GM23338 (cell line): ENCODE data around the gene KRT2. TPM values are rescaled to one million over a fixed set of nuclear protein-coding genes. Genes with fewer than 3 reads are reported as not detected.

Experiments used
- ATAC-seq: fragments of 200-7000 bp; cut with Tn5 transposase; 3 replicates; pipeline ENCODE4 v1.9.1; 2020
- DNase-seq: peaks from one replicate; pipeline ENCODE4 v3.0.0-alpha.2; 2015; ENCODE audit warnings: low spot score
- H2AFZ ChIP-seq: fragments of 200-600 bp; sonication (generic); 2 replicates; pipeline ENCODE4 v1.8.0; 2016; ENCODE audit warnings: antibody characterized with exemption, mild to moderate bottlenecking, moderate library complexity
- H3F3A ChIP-seq: fragments of 200-600 bp; sonication (generic); replicated peaks from 2 replicates; pipeline ENCODE4 v1.8.0; 2017; ENCODE audit warnings: antibody characterized with exemption, mixed run types, low read depth
- H3K27ac ChIP-seq: fragments of 200-600 bp; sonication (generic); 2 replicates; pipeline ENCODE4 v1.6.1; 2016; ENCODE audit warnings: low read depth
- H3K27me3 ChIP-seq: fragments of 200-600 bp; sonication (generic); 2 replicates; pipeline ENCODE4 v1.8.0; 2016; ENCODE audit warnings: mild to moderate bottlenecking, mixed run types, moderate library complexity; ENCODE audit not compliant: insufficient read depth
- H3K36me3 ChIP-seq: fragments of 200-600 bp; sonication (generic); 2 replicates; pipeline ENCODE4 v1.8.0; 2016; ENCODE audit warnings: mild to moderate bottlenecking; ENCODE audit not compliant: insufficient read depth
- H3K4me1 ChIP-seq: fragments of 200-600 bp; sonication (generic); 2 replicates; pipeline ENCODE4 v1.8.0; 2016; ENCODE audit warnings: mild to moderate bottlenecking, moderate library complexity; ENCODE audit not compliant: insufficient read depth
- H3K4me2 ChIP-seq: fragments of 200-600 bp; sonication (generic); 2 replicates; pipeline ENCODE4 v1.7.1; 2017; ENCODE audit warnings: mixed run types
- H3K4me3 ChIP-seq: fragments of 200-600 bp; sonication (generic); 2 replicates; pipeline ENCODE4 v1.6.1; 2016; ENCODE audit warnings: mixed run types
- H3K79me2 ChIP-seq: fragments of 200-600 bp; sonication (generic); replicated peaks from 2 replicates; pipeline ENCODE4 v1.8.0; 2017; ENCODE audit warnings: mild to moderate bottlenecking; ENCODE audit not compliant: insufficient read depth
- H3K9me2 ChIP-seq: fragments of 200-600 bp; sonication (generic); 2 replicates; pipeline ENCODE4 v1.8.0; 2017; ENCODE audit not compliant: insufficient read depth
- H4K20me1 ChIP-seq: fragments of 200-600 bp; sonication (generic); replicated peaks from 2 replicates; pipeline ENCODE4 v1.8.0; 2017; ENCODE audit warnings: mild to moderate bottlenecking; ENCODE audit not compliant: insufficient read depth
- H3K27ac Mint-ChIP-seq: 2 replicates; pipeline ENCODE4 v1.8.0; 2020; ENCODE audit warnings: inconsistent platforms, mild to moderate bottlenecking, moderate library complexity, mixed read lengths
- H3K27me3 Mint-ChIP-seq: 3 replicates; pipeline ENCODE4 v1.8.0; 2022; ENCODE audit warnings: low read depth, mild to moderate bottlenecking, moderate library complexity, mixed read lengths, inconsistent platforms; ENCODE audit not compliant: insufficient read depth, poor library complexity
- H3K36me3 Mint-ChIP-seq: 3 replicates; pipeline ENCODE4 v1.8.0; 2021; ENCODE audit warnings: low read depth, mild to moderate bottlenecking, inconsistent platforms, moderate library complexity, mixed read lengths
- H3K4me1 Mint-ChIP-seq: 3 replicates; pipeline ENCODE4 v1.8.0; 2020; ENCODE audit warnings: mild to moderate bottlenecking, inconsistent platforms, mixed read lengths
- H3K4me3 Mint-ChIP-seq: 3 replicates; pipeline ENCODE4 v1.8.0; 2021; ENCODE audit warnings: moderate library complexity, mild to moderate bottlenecking, inconsistent platforms, mixed read lengths
- H3K9me3 Mint-ChIP-seq: 3 replicates; pipeline ENCODE4 v1.8.0; 2020; ENCODE audit warnings: moderate library complexity, mild to moderate bottlenecking, inconsistent platforms, mixed read lengths
- EZH2 ChIP-seq: fragments of 200-600 bp; sonication (generic); IDR thresholded peaks from one replicate; pipeline ENCODE4 v1.8.0; 2017; ENCODE audit warnings: antibody characterized with exemption, mild to moderate bottlenecking, low read depth; ENCODE audit not compliant: unreplicated experiment
- EZH2phosphoT487 ChIP-seq: fragments of 200-600 bp; sonication (generic); IDR thresholded peaks from one replicate; pipeline ENCODE4 v1.8.1; 2018; ENCODE audit warnings: antibody characterized with exemption; ENCODE audit not compliant: unreplicated experiment
- JUNB ChIP-seq: IDR thresholded peaks from one replicate; pipeline ENCODE4 v1.6.1; 2016; ENCODE audit warnings: antibody characterized with exemption; ENCODE audit not compliant: unreplicated experiment
- NANOG ChIP-seq: IDR thresholded peaks from 2 replicates; pipeline ENCODE4 v1.6.1; 2016; ENCODE audit warnings: antibody characterized with exemption, borderline replicate concordance
- POLR2AphosphoS5 ChIP-seq: IDR thresholded peaks from 2 replicates; pipeline ENCODE4 v1.6.1; 2016; ENCODE audit warnings: antibody characterized with exemption, low read depth
- ZNF114 ChIP-seq: fragments of 250-450 bp; sonication (Bioruptor Pico); IDR thresholded peaks from 2 replicates; pipeline ENCODE4 v1.5.0; 2020; ENCODE audit warnings: mild to moderate bottlenecking, moderate library complexity
- polyA plus RNA-seq: library from polyadenylated mRNA; unstranded; fragments of >200 nt; fragmentation: Nextera tagmentation; extraction: Ambion mirVana; gene quantifications from 2 replicates; pipeline ENCODE4 v1.2.1, GENCODE V29; 2016
- total RNA-seq: library from RNA; depleted of rRNA; stranded (reverse); fragments of >200 nt; shearing (Covaris generic); gene quantifications from 2 replicates; pipeline ENCODE4 v1.2.3, GENCODE V29; 2014
- TF ChIP-seq, protein P1 (sequence below): IDR thresholded peaks from one replicate; pipeline ENCODE4 v1.6.1; 2018; ENCODE audit warnings: antibody characterized with exemption; ENCODE audit not compliant: unreplicated experiment

KRT2 gene
- total and polyA plus RNA-seq, 2 experiments from 2014 or later: not detected

DNA sequence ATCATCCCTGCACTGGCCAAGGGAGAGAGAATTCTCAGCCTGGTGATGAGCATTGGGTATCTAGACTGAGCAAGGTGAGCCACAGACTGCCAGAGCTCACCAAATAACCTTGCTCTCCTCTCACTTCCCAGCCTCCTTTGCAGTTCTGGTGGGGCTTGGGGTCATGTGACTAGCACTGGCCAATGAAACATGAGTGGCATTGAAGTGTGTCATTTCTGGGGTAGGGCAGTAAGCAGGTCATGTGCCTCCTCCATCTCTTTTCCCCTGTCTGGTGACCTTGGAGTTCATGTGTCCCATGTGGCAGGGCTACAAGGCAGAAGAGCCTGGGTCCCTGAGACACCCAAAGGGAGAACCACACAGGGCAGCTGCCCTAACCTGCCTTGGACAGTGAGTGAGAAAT, 47.2 kb downstream of the KRT2 start (continued):
- TF ChIP-seq, protein P1, sequence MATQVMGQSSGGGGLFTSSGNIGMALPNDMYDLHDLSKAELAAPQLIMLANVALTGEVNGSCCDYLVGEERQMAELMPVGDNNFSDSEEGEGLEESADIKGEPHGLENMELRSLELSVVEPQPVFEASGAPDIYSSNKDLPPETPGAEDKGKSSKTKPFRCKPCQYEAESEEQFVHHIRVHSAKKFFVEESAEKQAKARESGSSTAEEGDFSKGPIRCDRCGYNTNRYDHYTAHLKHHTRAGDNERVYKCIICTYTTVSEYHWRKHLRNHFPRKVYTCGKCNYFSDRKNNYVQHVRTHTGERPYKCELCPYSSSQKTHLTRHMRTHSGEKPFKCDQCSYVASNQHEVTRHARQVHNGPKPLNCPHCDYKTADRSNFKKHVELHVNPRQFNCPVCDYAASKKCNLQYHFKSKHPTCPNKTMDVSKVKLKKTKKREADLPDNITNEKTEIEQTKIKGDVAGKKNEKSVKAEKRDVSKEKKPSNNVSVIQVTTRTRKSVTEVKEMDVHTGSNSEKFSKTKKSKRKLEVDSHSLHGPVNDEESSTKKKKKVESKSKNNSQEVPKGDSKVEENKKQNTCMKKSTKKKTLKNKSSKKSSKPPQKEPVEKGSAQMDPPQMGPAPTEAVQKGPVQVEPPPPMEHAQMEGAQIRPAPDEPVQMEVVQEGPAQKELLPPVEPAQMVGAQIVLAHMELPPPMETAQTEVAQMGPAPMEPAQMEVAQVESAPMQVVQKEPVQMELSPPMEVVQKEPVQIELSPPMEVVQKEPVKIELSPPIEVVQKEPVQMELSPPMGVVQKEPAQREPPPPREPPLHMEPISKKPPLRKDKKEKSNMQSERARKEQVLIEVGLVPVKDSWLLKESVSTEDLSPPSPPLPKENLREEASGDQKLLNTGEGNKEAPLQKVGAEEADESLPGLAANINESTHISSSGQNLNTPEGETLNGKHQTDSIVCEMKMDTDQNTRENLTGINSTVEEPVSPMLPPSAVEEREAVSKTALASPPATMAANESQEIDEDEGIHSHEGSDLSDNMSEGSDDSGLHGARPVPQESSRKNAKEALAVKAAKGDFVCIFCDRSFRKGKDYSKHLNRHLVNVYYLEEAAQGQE: no peak
- no peak for TF ChIP-seq POLR2AphosphoS5
- TF ChIP-seq NANOG: no peak
- no peak for TF ChIP-seq ZNF114

DNA sequence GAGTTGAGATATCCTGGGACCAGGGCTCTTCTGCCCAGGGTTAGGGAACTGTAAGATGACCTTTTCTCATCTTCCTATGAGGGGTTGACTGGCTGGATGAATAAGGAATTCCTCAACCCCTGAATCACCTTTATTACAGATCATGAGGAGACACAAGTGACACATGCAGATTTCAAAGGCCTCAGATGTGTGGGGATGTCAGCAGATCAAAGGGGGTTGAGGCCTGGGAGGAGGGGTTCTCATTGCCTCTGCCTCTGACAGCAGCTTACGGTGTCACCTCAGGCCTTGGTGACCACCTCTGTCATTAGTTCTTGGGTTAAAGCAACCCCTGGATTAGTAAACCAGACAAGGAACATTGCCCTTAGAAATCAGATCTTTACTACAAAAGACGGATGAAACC, 48.7 kb downstream of the KRT2 start:
- no peak overlapping the region for H3K27ac ChIP-seq
- H3K36me3 Mint-ChIP-seq: no peaks in the 10 kb centered on the region
- H3F3A ChIP-seq: no peaks in the 10 kb centered on the region
- peaks cover 14% of the 10 kb centered on the region for H3K27me3 Mint-ChIP-seq
- no peak overlapping the region for H3K4me3 Mint-ChIP-seq
- peaks cover 24% of the 10 kb centered on the region for H3K27me3 ChIP-seq
- no peaks in the 10 kb centered on the region for H3K79me2 ChIP-seq
- TF ChIP-seq, protein P1: no peak
- TF ChIP-seq EZH2phosphoT487 (no peak), POLR2AphosphoS5 (no peak), EZH2 (no peak)
- no peaks in the 10 kb centered on the region for H3K36me3 ChIP-seq
- H3K9me2 ChIP-seq: 0 out of 2 replicates have a peak, but pooled peaks cover 5% of the 10 kb centered on the region
- no peaks in the 10 kb centered on the region for H3K4me1 Mint-ChIP-seq
- H3K9me3 Mint-ChIP-seq: no peaks in the 10 kb centered on the region; the same call in 2 of the 3 replicates
- H3K27ac Mint-ChIP-seq: no peak overlapping the region
- DNase-seq (no peak), ATAC-seq (no peak)
- H3K4me2 ChIP-seq: no peak overlapping the region
- H3K4me3 ChIP-seq: no peak overlapping the region
- no peak overlapping the region for H2AFZ ChIP-seq
- no peaks in the 10 kb centered on the region for H3K4me1 ChIP-seq
- no peaks in the 10 kb centered on the region for H4K20me1 ChIP-seq

DNA sequence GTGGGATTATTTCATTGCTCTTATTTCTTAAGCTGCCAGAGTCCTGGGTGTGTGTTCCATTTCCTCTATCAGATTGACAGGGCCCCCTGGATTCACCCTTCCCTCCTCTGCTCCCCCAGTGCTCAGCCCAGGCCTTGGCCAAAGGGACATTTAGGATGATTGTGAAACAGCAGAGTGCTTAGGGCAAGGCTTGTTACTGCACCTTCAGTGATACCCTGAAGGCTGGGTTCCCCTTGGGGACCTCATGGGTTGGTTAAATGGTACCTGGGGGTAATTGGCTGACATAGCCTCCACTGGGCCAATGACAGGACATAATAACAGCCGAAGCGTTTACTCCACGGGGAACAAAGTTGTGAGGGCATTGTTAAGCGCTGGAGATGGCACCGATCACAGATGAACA, 49.5 kb downstream of the KRT2 start:
- TF ChIP-seq, protein P1: no peak
- TF ChIP-seq JUNB: no peak
- TF ChIP-seq NANOG: no peak
- Histone ChIP-seq H3K4me3 (no peak overlapping the region), H3K27ac (no peak overlapping the region), H3K27me3 (peaks cover 24% of the 10 kb centered on the region), H3K4me2 (no peak overlapping the region), H3K9me2 (0 out of 2 replicates have a peak, but pooled peaks cover 5% of the 10 kb centered on the region), H3K36me3 (no peaks in the 10 kb centered on the region), H3F3A (no peaks in the 10 kb centered on the region), H4K20me1 (no peaks in the 10 kb centered on the region), H3K4me1 (no peaks in the 10 kb centered on the region), H3K79me2 (no peaks in the 10 kb centered on the region), H2AFZ (no peak overlapping the region)
- Mint-ChIP-seq H3K4me3 (no peak overlapping the region), H3K27ac (no peak overlapping the region), H3K9me3 (no peaks in the 10 kb centered on the region; the same call in 2 of the 3 replicates), H3K4me1 (no peaks in the 10 kb centered on the region), H3K36me3 (no peaks in the 10 kb centered on the region), H3K27me3 (peaks cover 14% of the 10 kb centered on the region)
- ATAC-seq (no peak), DNase-seq (no peak)
